PC-3 (cell line): ENCODE results near the gene CDK15.

Experiments used
- CTCF ChIP-seq: fragments of 300-600 bp; sonication (generic); conservative IDR thresholded peaks from 2 replicates; pipeline ENCODE4 v1.5.1; 2017; ENCODE audit warnings: antibody characterized with exemption, low read depth, mild to moderate bottlenecking, low read length
- EZH2 ChIP-seq: fragments of 300-600 bp; sonication (generic); IDR thresholded peaks from one replicate; pipeline ENCODE4 v1.6.1; 2017; ENCODE audit warnings: antibody characterized with exemption, mild to moderate bottlenecking, low read length; ENCODE audit not compliant: unreplicated experiment
- EZH2phosphoT487 ChIP-seq: fragments of 300-600 bp; sonication (generic); IDR thresholded peaks from 2 replicates; pipeline ENCODE4 v1.6.1; 2018; ENCODE audit warnings: mild to moderate bottlenecking, antibody characterized with exemption, low read length, borderline replicate concordance

DNA sequence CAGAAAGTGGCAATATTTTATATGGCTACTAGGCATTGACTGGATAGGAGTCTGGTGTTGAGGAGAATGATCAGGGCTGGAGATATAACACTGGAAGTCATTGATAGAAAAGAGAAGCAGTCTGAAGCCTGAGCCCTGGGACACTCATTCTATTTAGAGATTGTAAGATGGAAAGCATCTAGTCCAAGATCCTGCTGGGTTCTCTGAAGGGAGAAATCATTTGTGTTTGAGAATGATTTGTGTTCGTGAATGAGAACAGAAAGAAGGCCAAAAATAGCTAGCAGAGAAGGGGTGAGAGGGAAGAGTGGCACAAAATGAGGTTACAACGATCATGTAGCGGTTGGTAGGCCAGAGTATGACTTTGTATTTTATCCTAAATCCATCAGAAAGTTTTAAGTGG is 18.0 kb upstream of the CDK15 start:
- no peak for TF ChIP-seq EZH2phosphoT487
- no peak for TF ChIP-seq CTCF
- no peak for TF ChIP-seq EZH2
